ENCODE data around the gene TRIL. TPM values are rescaled to one million over a fixed set of nuclear protein-coding genes. Genes with fewer than 3 reads are reported as not detected.

Gene TRIL
- total RNA-seq, 2 experiments from 2014 or later: not detected

GRCh38 chr7:28955356-28955717 lies 2.8 kb downstream of the TRIL start:
- H3K4me3 Mint-ChIP-seq: no peak overlapping the region
- peaks cover 51% of the 10 kb centered on the region for H3K27me3 Mint-ChIP-seq (ENCODE audit: low read depth)
- intact Hi-C loops (cut with micrococcal nuclease): no loop called here
- no peaks in the 10 kb centered on the region for H3K9me3 Mint-ChIP-seq
- no peak for DNase-seq
- H3K36me3 Mint-ChIP-seq (ENCODE audit: low read depth): no peaks in the 10 kb centered on the region
- CTCF ChIA-PET: interaction anchor here (0.8 to 3.8 kb wide), 5 partner anchors 14 to 151 kb away, joined by 3 to 72 read pairs (median 3); no protein-coding TSS in a partner anchor
- H3K27ac Mint-ChIP-seq: no peak overlapping the region
- peaks cover 10% of the 10 kb centered on the region for H3K4me1 Mint-ChIP-seq (ENCODE audit: low read depth)

DNA sequence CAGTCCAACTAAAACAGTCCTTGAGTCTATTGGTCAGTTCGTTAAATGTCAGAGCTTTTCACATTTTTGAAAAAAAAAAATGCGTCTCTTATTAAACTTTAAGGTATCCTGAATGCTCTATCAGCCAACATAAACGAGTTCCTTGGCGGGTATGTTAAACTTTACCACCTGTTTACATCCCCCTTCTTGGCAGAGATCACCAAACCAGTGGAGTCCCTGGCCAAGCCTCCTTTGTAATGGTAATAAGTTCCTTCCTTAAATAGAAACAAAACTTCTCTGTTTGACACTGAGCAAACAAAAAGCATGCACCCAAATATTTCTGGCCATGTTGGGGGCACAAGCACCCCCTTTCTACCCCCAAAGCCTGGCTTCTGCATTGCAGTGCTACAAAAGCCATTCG lies 3.2 kb downstream of the TRIL start:
- Mint-ChIP-seq H3K36me3 (ENCODE audit: low read depth) (no peaks in the 10 kb centered on the region), H3K27me3 (ENCODE audit: low read depth) (peaks cover 49% of the 10 kb centered on the region), H3K9me3 (no peaks in the 10 kb centered on the region), H3K4me1 (ENCODE audit: low read depth) (peaks cover 10% of the 10 kb centered on the region), H3K27ac (no peak overlapping the region), H3K4me3 (no peak overlapping the region)
- CTCF ChIA-PET: interaction anchor here (1.2 to 1.4 kb wide), 2 partner anchors 112 to 137 kb away, joined by 3 read pairs; no protein-coding TSS in a partner anchor
- intact Hi-C loops (cut with micrococcal nuclease): no loop called here
- DNase-seq: no peak

- no peaks in the 10 kb centered on the region for H3K36me3 Mint-ChIP-seq (ENCODE audit: low read depth)
- H3K4me3 Mint-ChIP-seq: no peak overlapping the region
- peaks cover 49% of the 10 kb centered on the region for H3K27me3 Mint-ChIP-seq (ENCODE audit: low read depth)
- CTCF ChIA-PET: interaction anchor here (1.4 kb wide), 1 partner anchor 137 kb away, joined by 3 read pairs; no protein-coding TSS in a partner anchor
- H3K4me1 Mint-ChIP-seq (ENCODE audit: low read depth): peaks cover 10% of the 10 kb centered on the region
- no peaks in the 10 kb centered on the region for H3K9me3 Mint-ChIP-seq
- H3K27ac Mint-ChIP-seq: no peak overlapping the region
- no peak for DNase-seq
- intact Hi-C loops (cut with micrococcal nuclease): no loop called here
Observed at GRCh38 chr7:28954471-28954870, 3.7 kb downstream of the TRIL start.

DNA sequence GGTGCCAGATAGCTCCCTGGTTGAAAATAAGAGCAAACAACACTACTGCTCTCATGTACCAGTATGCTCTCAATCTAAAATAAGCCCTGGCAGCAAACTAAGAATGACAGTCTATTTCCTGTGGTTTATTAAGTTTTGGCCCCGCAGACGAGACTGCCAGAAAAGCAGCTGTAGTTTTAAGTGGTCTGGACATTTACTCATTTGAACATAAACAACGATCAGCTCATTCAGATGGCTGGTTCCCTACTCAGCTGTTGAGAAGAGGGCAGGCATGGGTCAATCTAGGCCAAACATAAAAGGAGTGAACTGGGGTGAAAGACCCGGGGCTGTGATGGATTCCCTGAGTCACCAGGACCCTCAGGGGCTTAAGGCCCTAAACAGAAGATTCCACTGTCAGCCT lies 4.5 kb downstream of the TRIL start:
- Mint-ChIP-seq H3K36me3 (ENCODE audit: low read depth) (no peaks in the 10 kb centered on the region), H3K27ac (no peak overlapping the region), H3K4me1 (ENCODE audit: low read depth) (peaks cover 10% of the 10 kb centered on the region), H3K4me3 (no peak overlapping the region), H3K9me3 (no peaks in the 10 kb centered on the region), H3K27me3 (ENCODE audit: low read depth) (peaks cover 41% of the 10 kb centered on the region)
- intact Hi-C loops (cut with micrococcal nuclease): no loop called here
- no peak for DNase-seq
- CTCF ChIA-PET: interaction anchor here (0.5 to 1.4 kb wide), 3 partner anchors 26 to 458 kb away, joined by 3 to 5 read pairs (median 4); no protein-coding TSS in a partner anchor

GRCh38 chr7:28942168-28942567 lies 16.0 kb downstream of the TRIL start:
- H3K27ac Mint-ChIP-seq: no peak overlapping the region
- H3K36me3 Mint-ChIP-seq (ENCODE audit: low read depth): no peaks in the 10 kb centered on the region
- no peaks in the 10 kb centered on the region for H3K9me3 Mint-ChIP-seq
- CTCF ChIA-PET: interaction anchor here (1.4 to 1.6 kb wide), 3 partner anchors 15 to 164 kb away, joined by 3 to 5 read pairs (median 3); no protein-coding TSS in a partner anchor
- no peaks in the 10 kb centered on the region for H3K4me1 Mint-ChIP-seq (ENCODE audit: low read depth)
- intact Hi-C loops (cut with micrococcal nuclease): no loop called here
- no peak overlapping the region for H3K4me3 Mint-ChIP-seq
- no peak for DNase-seq
- H3K27me3 Mint-ChIP-seq (ENCODE audit: low read depth): peaks cover 26% of the 10 kb centered on the region

GRCh38 chr7:28941633-28942032 lies 16.5 kb downstream of the TRIL start:
- no peaks in the 10 kb centered on the region for H3K9me3 Mint-ChIP-seq
- no peak overlapping the region for H3K27ac Mint-ChIP-seq
- H3K36me3 Mint-ChIP-seq (ENCODE audit: low read depth): no peaks in the 10 kb centered on the region
- no peak overlapping the region for H3K4me3 Mint-ChIP-seq
- H3K4me1 Mint-ChIP-seq (ENCODE audit: low read depth): no peaks in the 10 kb centered on the region
- intact Hi-C loops (cut with micrococcal nuclease): no loop called here
- CTCF ChIA-PET: interaction anchor here (1.4 to 1.6 kb wide), 3 partner anchors 14 to 165 kb away, joined by 3 to 5 read pairs (median 3); no protein-coding TSS in a partner anchor
- no peak for DNase-seq
- H3K27me3 Mint-ChIP-seq (ENCODE audit: low read depth): peaks cover 25% of the 10 kb centered on the region

- Mint-ChIP-seq H3K4me1 (ENCODE audit: low read depth) (no peaks in the 10 kb centered on the region), H3K9me3 (no peaks in the 10 kb centered on the region), H3K36me3 (ENCODE audit: low read depth) (no peaks in the 10 kb centered on the region), H3K27ac (no peak overlapping the region), H3K4me3 (no peak overlapping the region), H3K27me3 (ENCODE audit: low read depth) (peaks cover 25% of the 10 kb centered on the region)
- no peak for DNase-seq
- CTCF ChIA-PET: interaction anchor here (0.6 to 1.6 kb wide), 4 partner anchors 14 to 166 kb away, joined by 3 to 6 read pairs (median 4); no protein-coding TSS in a partner anchor
- intact Hi-C loops (cut with micrococcal nuclease): no loop called here
Observed at GRCh38 chr7:28940741-28941384, 17.3 kb downstream of the TRIL start.

DNA sequence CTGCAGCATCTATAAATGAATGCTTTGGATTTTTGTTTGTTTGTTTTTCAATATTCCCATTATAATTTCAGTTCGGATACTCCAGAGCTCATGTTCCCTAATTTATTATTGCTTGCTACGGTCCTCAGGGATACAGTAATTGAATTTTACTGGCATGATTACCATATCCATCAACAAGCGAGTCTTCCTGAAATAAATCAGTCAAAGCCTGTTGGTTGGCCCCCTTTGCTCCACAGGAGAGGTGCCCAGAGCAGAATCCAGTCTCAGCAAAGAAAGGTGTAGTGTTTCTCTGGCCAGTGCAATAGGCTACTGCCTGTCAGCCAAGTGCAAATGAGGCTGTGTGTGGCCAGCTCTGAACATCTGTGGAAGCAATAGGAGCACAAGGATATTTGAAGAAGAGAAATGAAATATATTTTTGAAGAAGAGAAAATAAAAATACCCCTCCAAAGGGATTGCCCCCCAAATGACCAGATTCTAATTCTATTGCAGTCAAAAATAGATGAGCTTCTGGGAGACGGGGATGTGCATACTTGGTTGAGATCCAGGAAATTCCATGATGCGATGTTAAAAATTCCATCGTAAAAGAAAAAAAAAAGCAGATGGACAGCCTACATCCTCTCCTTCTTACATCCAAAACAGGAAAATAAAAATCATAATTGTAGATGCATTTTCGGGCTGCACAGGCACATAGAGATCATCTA lies 18.1 kb downstream of the TRIL start:
- Mint-ChIP-seq H3K9me3 (no peaks in the 10 kb centered on the region), H3K4me3 (no peak overlapping the region), H3K27ac (no peak overlapping the region), H3K4me1 (ENCODE audit: low read depth) (no peaks in the 10 kb centered on the region), H3K27me3 (ENCODE audit: low read depth) (peaks cover 25% of the 10 kb centered on the region), H3K36me3 (ENCODE audit: low read depth) (no peaks in the 10 kb centered on the region)
- DNase-seq: no peak
- intact Hi-C loops (cut with micrococcal nuclease): no loop called here
- CTCF ChIA-PET: interaction anchor here (0.8 to 2.4 kb wide), 3 partner anchors 13 to 17 kb away, joined by 3 to 9 read pairs (median 6); no protein-coding TSS in a partner anchor

DNA sequence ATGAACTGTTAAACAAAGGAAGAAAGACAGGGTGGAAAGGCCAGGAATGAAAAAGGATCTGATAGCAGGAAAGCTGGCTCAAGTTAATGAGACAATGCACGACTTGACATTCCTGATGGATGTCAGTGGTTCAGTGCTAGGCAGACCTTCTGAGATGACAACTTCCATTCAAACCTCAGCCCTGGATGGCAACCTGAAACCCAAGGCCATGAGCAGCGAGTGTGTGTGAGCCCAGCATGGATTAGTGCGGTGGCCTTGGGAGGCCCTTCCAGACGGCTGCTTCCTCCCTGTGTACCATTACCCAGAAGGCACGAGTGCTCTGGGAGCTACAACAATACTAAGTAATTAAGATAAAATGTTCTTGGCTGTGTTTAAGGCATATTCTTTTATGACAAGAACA lies 18.8 kb downstream of the TRIL start:
- no peaks in the 10 kb centered on the region for H3K4me1 Mint-ChIP-seq (ENCODE audit: low read depth)
- H3K27ac Mint-ChIP-seq: no peak overlapping the region
- DNase-seq: no peak
- no peaks in the 10 kb centered on the region for H3K36me3 Mint-ChIP-seq (ENCODE audit: low read depth)
- no peaks in the 10 kb centered on the region for H3K9me3 Mint-ChIP-seq
- CTCF ChIA-PET: interaction anchor here (0.8 to 2.4 kb wide), 2 partner anchors 13 to 18 kb away, joined by 3 to 9 read pairs; no protein-coding TSS in a partner anchor
- H3K27me3 Mint-ChIP-seq (ENCODE audit: low read depth): peaks cover 25% of the 10 kb centered on the region
- intact Hi-C loops (cut with micrococcal nuclease): no loop called here
- H3K4me3 Mint-ChIP-seq: no peak overlapping the region

GRCh38 chr7:28937619-28938018 lies 20.5 kb downstream of the TRIL start:
- peaks cover 28% of the 10 kb centered on the region for H3K27me3 Mint-ChIP-seq (ENCODE audit: low read depth)
- no peak for DNase-seq
- no peaks in the 10 kb centered on the region for H3K36me3 Mint-ChIP-seq (ENCODE audit: low read depth)
- intact Hi-C loops (cut with micrococcal nuclease): no loop called here
- CTCF ChIA-PET: interaction anchor here (1.5 to 2.4 kb wide), 2 partner anchors 11 to 19 kb away, joined by 7 to 9 read pairs; no protein-coding TSS in a partner anchor
- no peaks in the 10 kb centered on the region for H3K4me1 Mint-ChIP-seq (ENCODE audit: low read depth)
- no peaks in the 10 kb centered on the region for H3K9me3 Mint-ChIP-seq
- no peak overlapping the region for H3K27ac Mint-ChIP-seq
- no peak overlapping the region for H3K4me3 Mint-ChIP-seq

DNA sequence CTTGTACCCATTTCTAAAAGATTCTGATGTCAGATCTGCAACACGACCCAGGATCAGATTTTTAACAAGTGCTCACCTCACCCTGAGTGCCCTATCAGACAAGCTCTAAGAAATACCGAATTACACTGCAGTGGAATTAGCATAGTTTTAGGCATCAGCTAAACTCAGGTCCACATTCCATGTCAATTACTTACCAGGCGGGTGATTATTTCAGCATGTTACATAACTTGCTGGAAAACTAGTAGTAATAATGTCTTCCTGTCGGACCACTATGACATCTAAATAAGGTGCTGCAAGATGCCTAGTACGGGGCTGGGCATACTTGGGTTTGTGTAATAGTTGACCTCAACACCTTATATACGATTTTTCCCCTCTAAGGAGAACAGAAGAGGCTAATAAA lies 21.0 kb downstream of the TRIL start:
- H3K4me3 Mint-ChIP-seq: no peak overlapping the region
- H3K9me3 Mint-ChIP-seq: no peaks in the 10 kb centered on the region
- intact Hi-C loops (cut with micrococcal nuclease): no loop called here
- H3K27ac Mint-ChIP-seq: no peak overlapping the region
- CTCF ChIA-PET: interaction anchor here (1.5 kb wide), 1 partner anchor 20 kb away, joined by 7 read pairs; no protein-coding TSS in a partner anchor
- no peaks in the 10 kb centered on the region for H3K4me1 Mint-ChIP-seq (ENCODE audit: low read depth)
- no peaks in the 10 kb centered on the region for H3K36me3 Mint-ChIP-seq (ENCODE audit: low read depth)
- DNase-seq: no peak
- H3K27me3 Mint-ChIP-seq (ENCODE audit: low read depth): peaks cover 26% of the 10 kb centered on the region

DNA sequence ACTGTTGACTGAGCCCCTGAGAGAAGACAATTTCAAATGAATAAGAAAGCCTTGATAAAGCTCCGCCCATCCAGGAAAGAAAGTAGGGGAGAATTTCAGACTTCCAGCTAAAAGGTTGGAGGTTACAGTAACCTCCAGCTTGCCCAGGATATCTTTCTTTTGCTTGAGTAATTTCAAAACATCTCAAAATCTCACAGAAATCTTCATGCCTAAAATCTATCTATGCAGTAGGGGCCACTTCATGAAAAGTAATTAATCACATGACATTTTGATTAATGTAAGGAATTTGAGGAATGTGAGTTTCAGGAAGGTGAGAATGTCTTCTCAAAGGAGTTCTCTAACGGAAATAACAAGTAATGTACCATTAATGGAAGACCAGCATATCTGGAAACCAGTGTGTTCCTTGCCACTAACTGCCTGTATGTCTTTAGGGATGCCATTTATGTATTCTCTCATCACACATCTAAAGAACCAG lies 24.2 kb downstream of the TRIL start:
- intact Hi-C loops (cut with micrococcal nuclease): no loop called here
- H3K27ac Mint-ChIP-seq: no peak overlapping the region
- H3K4me3 Mint-ChIP-seq: no peak overlapping the region
- peaks cover 14% of the 10 kb centered on the region for H3K27me3 Mint-ChIP-seq (ENCODE audit: low read depth)
- DNase-seq: no peak
- H3K36me3 Mint-ChIP-seq (ENCODE audit: low read depth): no peaks in the 10 kb centered on the region
- H3K9me3 Mint-ChIP-seq: no peaks in the 10 kb centered on the region
- no peaks in the 10 kb centered on the region for H3K4me1 Mint-ChIP-seq (ENCODE audit: low read depth)
- CTCF ChIA-PET: interaction anchor here (1.0 kb wide), 1 partner anchor 12 kb away, joined by 3 read pairs; no protein-coding TSS in a partner anchor
